Hepatocyte (in vitro differentiated cells): ENCODE results near the gene PHLDA1.

ENCODE experiments used
- CTCF ChIP-seq: fragments of 200-600 bp; sonication (generic); IDR thresholded peaks from 2 replicates; pipeline ENCODE4 v1.5.1; 2016; ENCODE audit warnings: antibody characterized with exemption, mild to moderate bottlenecking; ENCODE audit not compliant: poor library complexity
- EZH2phosphoT487 ChIP-seq: fragments of 200-600 bp; sonication (generic); IDR thresholded peaks from one replicate; pipeline ENCODE4 v1.6.1; 2018; ENCODE audit warnings: antibody characterized with exemption, mild to moderate bottlenecking, low read depth, moderate library complexity; ENCODE audit not compliant: unreplicated experiment, severe bottlenecking

- TF ChIP-seq CTCF: no peak
- TF ChIP-seq EZH2phosphoT487: no peak
Measured at GRCh38 chr12:76075448-76075847, 43.9 kb upstream of the PHLDA1 start.
